Measurements from ENCODE around the gene SLC6A11.

The SLC6A11 gene

GRCh38 chr3:10837849-10838248, 21.8 kb downstream of the SLC6A11 start:
- H3K4me3 ChIP-seq (ENCODE audit: low read depth, low read length), result no peak overlapping the region
- no peak for TF ChIP-seq CTCF (IDR thresholded peaks at IDR 0.05; ENCODE audit: borderline replicate concordance, insufficient read depth, low read depth, low read length)

GRCh38 chr3:10839167-10839566, 23.1 kb downstream of the SLC6A11 start:
- no peak for TF ChIP-seq CTCF (IDR thresholded peaks at IDR 0.05; ENCODE audit: borderline replicate concordance, insufficient read depth, low read depth, low read length)
- H3K4me3 ChIP-seq (ENCODE audit: low read depth, low read length), result no peak overlapping the region

- H3K4me3 ChIP-seq (ENCODE audit: low read depth, low read length), result no peak overlapping the region
- no peak for TF ChIP-seq CTCF (IDR thresholded peaks at IDR 0.05; ENCODE audit: borderline replicate concordance, insufficient read depth, low read depth, low read length)
Observed at GRCh38 chr3:10841100-10841499, 25.1 kb downstream of the SLC6A11 start.

- no peak overlapping the region for H3K4me3 ChIP-seq (ENCODE audit: low read depth, low read length)
- TF ChIP-seq CTCF (IDR thresholded peaks at IDR 0.05; ENCODE audit: borderline replicate concordance, insufficient read depth, low read depth, low read length), result no peak
Observed at GRCh38 chr3:10843378-10843777, 27.4 kb downstream of the SLC6A11 start.

GRCh38 chr3:10845001-10845761, 29.2 kb downstream of the SLC6A11 start:
- TF ChIP-seq CTCF (IDR thresholded peaks at IDR 0.05; ENCODE audit: borderline replicate concordance, insufficient read depth, low read depth, low read length), result no peak
- H3K4me3 ChIP-seq (ENCODE audit: low read depth, low read length), result no peak overlapping the region

GRCh38 chr3:10845839-10846656, 30.0 kb downstream of the SLC6A11 start:
- TF ChIP-seq CTCF (IDR thresholded peaks at IDR 0.05; ENCODE audit: borderline replicate concordance, insufficient read depth, low read depth, low read length), result no peak
- no peak overlapping the region for H3K4me3 ChIP-seq (ENCODE audit: low read depth, low read length)

- no peak for TF ChIP-seq CTCF (IDR thresholded peaks at IDR 0.05; ENCODE audit: borderline replicate concordance, insufficient read depth, low read depth, low read length)
- no peak overlapping the region for H3K4me3 ChIP-seq (ENCODE audit: low read depth, low read length)
Observed at GRCh38 chr3:10846657-10846975, 30.6 kb downstream of the SLC6A11 start.
